Heart right ventricle (tissue), 16 donors: Measurements from ENCODE around the gene C3orf85. TPM values are rescaled to one million over a fixed set of nuclear protein-coding genes. Genes with fewer than 3 reads are reported as not detected.

ENCODE experiments used
- ATAC-seq, 8 donors: fragments of 200-7000 bp; cut with Tn5 transposase; one replicate each; pipeline ENCODE4 v1.9.1; 2020; ENCODE audit warnings: mild to moderate bottlenecking in 8 of 8, moderate library complexity in 8 of 8, moderate number of reproducible peaks in 1 of 8
- DNase-seq, 2 donors: peaks; one replicate each; pipeline ENCODE4 v3.0.0-alpha.2; 2020
- H3K27ac ChIP-seq, 10 donors: fragments of 200-600 bp; sonication (generic) in 2 of 10; one replicate each; pipeline versions ENCODE4 v1.5.0 to v1.8.0; 2020 to 2022; ENCODE audit warnings: mild to moderate bottlenecking in 3 of 10
- H3K27me3 ChIP-seq, 7 donors: fragments of 200-600 bp; one replicate each; pipeline ENCODE4 v1.8.0; 2021 to 2022; ENCODE audit warnings: mild to moderate bottlenecking in 2 of 7
- H3K36me3 ChIP-seq, 9 donors: fragments of 200-600 bp; sonication (generic) in 1 of 9; one replicate each; pipeline versions ENCODE4 v1.5.0 to v1.8.0; 2020 to 2022; ENCODE audit warnings: mild to moderate bottlenecking in 2 of 9
- H3K4me1 ChIP-seq, 9 donors: fragments of 200-600 bp; sonication (generic) in 1 of 9; one replicate each; pipeline versions ENCODE4 v1.5.0 to v1.8.0; 2020 to 2022; ENCODE audit warnings: mild to moderate bottlenecking in 4 of 9
- H3K4me3 ChIP-seq, 10 donors: fragments of 200-600 bp; sonication (generic) in 2 of 10; one replicate each; pipeline versions ENCODE4 v1.5.0 to v1.8.0; 2020 to 2022; ENCODE audit warnings: mild to moderate bottlenecking in 7 of 10, moderate library complexity in 2 of 10
- H3K9me3 ChIP-seq, 11 donors: fragments of 200-600 bp in 10 of 11; sonication (generic) in 2 of 11; one replicate each; pipeline versions ENCODE4 v1.5.0 to v1.8.0; 2013 to 2022; ENCODE audit warnings: mild to moderate bottlenecking in 2 of 11, control low read depth in 1 of 11, moderate library complexity in 1 of 11
- CTCF ChIP-seq, 9 donors: fragments of 200-600 bp; sonication (generic) in 2 of 9; IDR thresholded peaks; one replicate each; pipeline versions ENCODE4 v1.5.0 to v1.8.0; 2021 to 2022; ENCODE audit warnings: antibody characterized with exemption in 9 of 9, mild to moderate bottlenecking in 5 of 9, moderate library complexity in 1 of 9
- WGBS, 2 donors: extraction: QIAGEN DNeasy Blood & Tissue Kit; methylation state at CpG; one replicate each; pipeline ENCODE4 v1.1.7; 2013; ENCODE audit warnings: inconsistent platforms in 1 of 2; 5-methylcytosine and 5-hydroxymethylcytosine counted together
- intact Hi-C, 10 donors: fragments of 100-400 bp; cut with DNase I; formaldehyde crosslinking; loops; one replicate each; pipeline versions ENCODE4 v1.11.1 to v1.14.2; 2022
- polyA plus RNA-seq, 2 donors: library from polyadenylated mRNA; stranded (reverse); fragments of 200-250 nt; gene quantifications; one replicate each; pipeline ENCODE4 v1.2.3, GENCODE V29; 2013
- total RNA-seq, 10 donors: library from RNA; stranded (reverse); fragmentation: NEBNext Ultra II Directional in 3 of 10; extraction: Animal tissue kit (Norgen Biotek cat#: 25700) in 3 of 10; gene quantifications; one replicate each; pipeline versions ENCODE4 v1.2.1 to v1.2.4, GENCODE V29; 2021 to 2023
- donor health status: Arrhythmogenic right ventricular cardiomyopathy.
- donor health status: ischemic (EF 13 %, LVEDD 7.1; RV severe dilation, severe dysfunction).
- donor health status: healthy with polysubstance abuse.
- donor health status: DM: no; HTN: yes; CAD: no.
- donor health status: DM: no; HTN: no; CAD: no.
- donor health status: ischemic (EF 25% LVEDD 6.9; RV normal size, moderate dysfunction).
- donor health status: ischemic (EF 25% LVEDD 5.7; RV mildly dilated, moderate dysfunction).
- donor health status: healthy.
- donor health status: DM: yes; HTN: yes; CAD: no.
- donor health status: Ischemic cardiomyopathy.
- donor health status: ischemic (EF 35%, LVEDD 5.7; RV mildly dilated, moderate dysfunction).
- donor health status: nonischemic (EF 11% LVEDD 7.7; RV severe dilation, severe dysfunction).
- donor health status: DM: yes; HTN: yes; CAD: no.
- donor health status: PGD.
- donor health status: ischemic (EF 29% LVEDD 5.4; RV normal size, mild dysfunction).
- donor health status: nonischemic (EF 23%, LVEDD 6.1; RV moderate dilation, normal function).

Gene C3orf85
- total and polyA plus RNA-seq, 12 donors, result not detected

GRCh38 chr3:109118584-109118983 is 17.9 kb upstream of the C3orf85 start:
- Histone ChIP-seq H3K4me1 (no peaks in the 10 kb centered on the region), H3K4me3 (no peak overlapping the region), H3K27me3 (peaks cover 0 to 5% (median 0%) of the 10 kb centered on the region in 7 donors), H3K27ac (no peak overlapping the region), H3K9me3 (no peaks in the 10 kb centered on the region), H3K36me3 (no peaks in the 10 kb centered on the region)
- 92 to 95% methylated on average over 7 of the region's 7 CpGs for WGBS, 2 donors
- no peak for TF ChIP-seq CTCF (IDR thresholded peaks at IDR 0.05)
- no peak for DNase-seq
- intact Hi-C loops, result no loop called here
- no peak for ATAC-seq

GRCh38 chr3:109122690-109123089 is 13.8 kb upstream of the C3orf85 start:
- Histone ChIP-seq H3K4me1 (no peaks in the 10 kb centered on the region), H3K27me3 (no peaks in the 10 kb centered on the region), H3K9me3 (no peaks in the 10 kb centered on the region), H3K36me3 (no peaks in the 10 kb centered on the region), H3K27ac (no peak overlapping the region), H3K4me3 (no peak overlapping the region)
- intact Hi-C loops, result no loop called here
- TF ChIP-seq CTCF (IDR thresholded peaks at IDR 0.05), result no peak
- ATAC-seq (no peak), DNase-seq (no peak)

GRCh38 chr3:109125902-109126301 is 10.6 kb upstream of the C3orf85 start:
- Histone ChIP-seq H3K4me1 (no peaks in the 10 kb centered on the region), H3K27me3 (no peaks in the 10 kb centered on the region), H3K36me3 (no peaks in the 10 kb centered on the region), H3K9me3 (no peaks in the 10 kb centered on the region), H3K27ac (no peak overlapping the region), H3K4me3 (no peak overlapping the region)
- DNase-seq (no peak), ATAC-seq (no peak)
- no peak for TF ChIP-seq CTCF (IDR thresholded peaks at IDR 0.05)
- intact Hi-C loops, result no loop called here

GRCh38 chr3:109127553-109127952 is 9.0 kb upstream of the C3orf85 start:
- no peak overlapping the region for H3K27ac ChIP-seq
- H3K4me3 ChIP-seq, result no peak overlapping the region
- no peak for DNase-seq
- no peaks in the 10 kb centered on the region for H3K4me1 ChIP-seq
- no peak for ATAC-seq
- TF ChIP-seq CTCF (IDR thresholded peaks at IDR 0.05), result no peak
- 77 to 85% methylated on average over 2 of the region's 2 CpGs for WGBS, 2 donors
- H3K27me3 ChIP-seq, result no peaks in the 10 kb centered on the region
- intact Hi-C loops, result no loop called here
- H3K9me3 ChIP-seq, result no peaks in the 10 kb centered on the region
- H3K36me3 ChIP-seq, result no peaks in the 10 kb centered on the region

- H3K9me3 ChIP-seq, result no peaks in the 10 kb centered on the region
- ATAC-seq, result no peak
- intact Hi-C loops, result no loop called here
- no peak for TF ChIP-seq CTCF (IDR thresholded peaks at IDR 0.05)
- peaks cover 0 to 3% (median 0%) of the 10 kb centered on the region in 7 donors for H3K27me3 ChIP-seq
- DNase-seq, result no peak
- no peak overlapping the region for H3K27ac ChIP-seq
- WGBS, 2 donors, result 76 to 77% methylated on average over 4 of the region's 4 CpGs
- no peaks in the 10 kb centered on the region for H3K36me3 ChIP-seq
- H3K4me3 ChIP-seq, result no peak overlapping the region
- no peaks in the 10 kb centered on the region for H3K4me1 ChIP-seq
Observed at GRCh38 chr3:109131276-109131675, 5.2 kb upstream of the C3orf85 start.
